ENCODE results near the gene SMARCAL1.

Gene SMARCAL1

DNA sequence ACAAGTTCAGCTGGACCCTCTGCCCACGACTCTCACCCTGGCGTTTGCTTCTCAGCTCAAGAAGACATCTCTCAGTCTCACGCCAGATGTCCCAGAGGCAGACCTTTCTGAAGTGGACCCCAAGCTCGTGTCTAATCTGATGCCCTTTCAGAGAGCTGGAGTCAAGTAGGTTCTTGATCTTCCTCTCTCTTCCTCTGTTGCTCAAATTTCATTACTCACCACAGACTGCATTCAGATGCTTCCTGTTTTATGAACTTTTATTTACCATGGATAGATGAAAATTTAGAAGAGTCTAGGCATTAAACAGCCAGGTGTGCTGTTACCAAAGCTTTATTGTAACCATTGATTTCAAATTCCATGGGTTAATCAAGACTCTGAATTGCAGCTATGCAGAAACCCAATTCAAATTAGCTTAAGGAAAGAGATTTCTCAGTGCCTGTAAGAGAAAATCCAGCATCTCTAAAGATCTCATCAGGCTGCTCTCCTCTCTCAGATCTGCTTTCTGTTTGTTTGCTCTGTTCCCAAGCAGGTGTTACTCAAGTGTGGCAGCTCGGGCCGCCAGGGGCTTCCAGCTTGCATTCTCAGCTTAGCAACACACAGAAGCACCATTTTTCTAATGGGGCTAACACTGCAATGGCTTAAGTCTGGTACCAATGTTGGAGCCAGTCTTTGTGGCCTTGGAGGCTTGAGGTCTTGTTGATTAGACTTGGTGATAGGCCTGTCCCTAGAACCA is 16.5 kb downstream of the SMARCAL1 start:
- no peak for DNase-seq

DNA sequence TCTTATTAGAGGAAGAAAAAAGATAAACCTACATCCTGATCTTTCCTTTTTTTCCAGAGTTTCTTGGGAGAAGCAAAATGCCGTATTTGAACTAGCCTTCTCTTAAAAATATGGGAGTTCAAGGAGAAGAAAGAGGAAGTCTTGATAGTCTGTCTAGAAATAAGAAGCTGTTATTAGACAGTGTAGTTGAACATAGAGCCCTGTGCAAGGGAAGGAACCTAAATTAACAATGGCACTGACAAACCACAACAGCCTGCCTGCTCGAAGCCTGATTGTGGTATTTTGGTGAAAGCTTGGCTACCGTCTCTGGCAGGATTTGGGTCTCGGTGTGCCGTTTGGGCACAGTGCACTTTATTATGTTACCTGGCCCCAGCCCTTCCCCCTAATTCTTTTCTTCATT is 17.1 kb downstream of the SMARCAL1 start:
- DNase-seq = no peak

DNA sequence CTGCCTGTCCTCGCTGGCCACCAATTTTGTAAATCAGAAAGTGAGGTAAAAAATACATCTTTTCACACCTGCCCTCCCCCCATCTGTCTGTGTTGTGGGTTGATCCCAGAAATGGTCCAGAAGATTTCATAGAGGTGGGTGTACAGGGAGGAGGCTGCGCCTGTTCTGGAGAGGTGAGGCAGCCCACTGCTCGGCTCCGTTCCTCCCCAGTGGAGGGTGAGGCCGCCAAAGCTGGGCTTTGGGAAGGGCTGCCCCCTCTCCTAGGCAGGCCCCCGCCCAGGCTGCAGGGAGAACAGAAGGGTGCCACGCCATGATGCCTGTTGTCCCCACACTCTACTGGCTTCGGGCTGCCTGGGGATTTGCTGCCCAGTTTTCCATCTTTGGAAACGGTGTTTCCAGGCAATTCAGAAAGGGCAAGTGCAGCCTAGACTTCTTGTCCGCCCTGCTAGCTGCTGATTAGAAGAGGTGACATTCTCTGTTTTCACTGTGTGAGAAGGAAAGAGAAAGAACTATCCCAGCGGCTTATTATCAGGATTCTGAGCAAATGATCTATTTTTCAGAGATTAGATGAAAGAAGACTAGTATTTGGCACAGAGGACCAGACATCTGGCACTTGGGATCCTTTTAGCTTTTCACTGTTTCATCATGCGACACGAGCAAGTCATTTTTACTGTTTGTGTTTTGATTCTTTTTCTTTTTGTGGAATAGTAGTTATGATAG is 18.7 kb downstream of the SMARCAL1 start:
- DNase-seq = no peak

DNA sequence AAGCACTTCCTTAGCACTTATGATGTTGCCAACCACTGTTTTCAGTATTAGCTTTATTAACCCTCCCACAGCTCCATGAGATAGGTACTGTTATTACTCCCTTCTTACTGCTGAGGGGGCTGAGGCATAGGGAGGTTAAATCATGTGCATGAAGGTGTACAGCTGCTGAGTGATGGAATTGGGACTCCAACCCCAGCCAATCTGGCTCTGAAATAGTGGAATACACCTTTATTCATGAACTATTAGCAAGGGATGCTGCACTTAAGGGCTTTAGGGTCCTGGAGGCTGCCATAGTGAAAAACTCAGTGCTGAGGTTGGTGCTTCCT is 19.2 kb downstream of the SMARCAL1 start:
- DNase-seq = no peak

DNA sequence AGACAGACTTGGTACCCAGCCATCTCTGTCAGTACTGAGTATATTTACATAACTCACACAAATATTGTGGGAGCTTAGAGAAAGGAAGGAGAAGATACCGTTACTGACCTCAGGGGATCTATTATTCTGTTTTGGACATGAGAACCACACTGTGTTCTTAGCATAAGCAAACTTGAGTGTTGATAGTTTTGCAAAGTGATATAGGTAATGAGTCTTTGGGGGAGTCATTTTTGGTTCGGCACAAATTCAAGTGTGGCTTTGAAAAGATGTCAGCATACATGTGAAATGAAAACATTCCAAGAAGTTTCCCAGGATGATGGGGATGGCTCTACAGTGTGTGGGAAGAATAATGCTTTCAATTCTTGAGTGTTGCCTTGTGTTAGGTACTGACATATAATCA is 24.1 kb downstream of the SMARCAL1 start:
- no peak for DNase-seq

DNA sequence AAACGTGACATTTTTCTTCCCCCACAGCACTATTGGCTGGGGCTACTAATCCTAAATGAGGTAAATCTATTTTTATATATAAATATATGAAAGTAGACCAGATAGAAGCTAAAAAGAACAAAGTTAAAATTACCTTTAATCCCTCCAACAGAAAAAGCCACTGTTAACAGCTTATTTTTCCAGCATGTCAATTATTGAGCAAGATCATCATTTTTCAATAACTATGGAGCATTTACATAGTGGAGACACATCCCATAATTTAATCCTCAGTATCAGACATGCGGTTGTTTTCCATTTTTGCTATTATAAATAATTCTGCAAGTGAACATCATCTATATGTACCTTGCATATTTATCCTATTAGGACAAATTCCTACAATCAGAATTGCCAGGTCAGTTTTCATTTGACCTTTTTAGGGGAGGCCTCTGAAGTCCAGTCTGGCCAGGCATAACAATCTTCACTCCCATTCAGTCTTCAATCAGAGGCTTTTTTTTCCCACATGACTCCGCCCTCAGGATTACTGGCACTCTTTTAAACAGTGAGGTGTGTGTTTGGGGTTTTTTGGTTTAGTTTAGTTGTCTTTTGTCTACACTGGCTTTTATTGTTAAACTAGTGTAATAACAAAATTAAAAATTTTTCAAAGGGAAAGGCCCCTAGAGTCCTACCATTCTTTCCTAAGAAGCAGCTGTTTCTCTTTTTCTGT is 29.2 kb downstream of the SMARCAL1 start:
- no peak for DNase-seq

DNA sequence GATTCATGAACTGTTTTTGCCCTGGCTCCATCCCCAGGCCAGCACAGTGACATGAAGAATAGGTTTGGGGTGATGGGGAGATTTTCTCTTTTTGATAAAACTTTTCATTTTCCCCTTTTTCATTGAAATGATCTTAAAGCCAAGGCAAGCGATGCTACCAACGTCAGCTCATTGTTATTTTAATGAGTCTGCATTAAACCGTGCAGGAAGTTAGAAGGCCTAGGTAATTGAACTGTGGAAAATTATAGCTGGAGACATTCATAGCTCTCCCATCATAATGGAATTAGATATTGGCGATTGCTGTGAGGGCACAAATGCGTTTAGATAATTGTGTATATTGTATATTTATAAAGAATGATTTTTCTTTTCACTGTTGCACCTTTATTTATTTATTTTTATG is 33.2 kb downstream of the SMARCAL1 start:
- DNase-seq = no peak

DNA sequence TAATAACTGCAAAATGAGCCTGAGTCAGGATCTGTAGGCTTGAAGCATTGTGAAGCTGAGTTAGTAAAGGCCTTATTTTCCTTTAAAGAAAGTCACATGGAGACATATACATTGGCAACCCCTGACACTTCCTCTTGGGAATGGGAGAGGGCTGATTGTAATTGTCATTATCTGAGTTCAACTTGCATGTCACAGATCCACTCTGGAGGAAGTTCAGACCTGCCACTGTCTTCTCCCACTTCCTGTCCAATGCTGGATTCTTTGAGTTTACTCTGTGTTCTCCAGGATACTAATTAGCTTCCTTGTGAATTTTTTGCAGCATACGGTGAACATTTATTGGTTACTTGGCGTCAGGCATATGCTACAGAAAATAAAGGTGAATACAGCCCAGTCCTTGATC is 34.1 kb downstream of the SMARCAL1 start:
- DNase-seq = no peak

DNA sequence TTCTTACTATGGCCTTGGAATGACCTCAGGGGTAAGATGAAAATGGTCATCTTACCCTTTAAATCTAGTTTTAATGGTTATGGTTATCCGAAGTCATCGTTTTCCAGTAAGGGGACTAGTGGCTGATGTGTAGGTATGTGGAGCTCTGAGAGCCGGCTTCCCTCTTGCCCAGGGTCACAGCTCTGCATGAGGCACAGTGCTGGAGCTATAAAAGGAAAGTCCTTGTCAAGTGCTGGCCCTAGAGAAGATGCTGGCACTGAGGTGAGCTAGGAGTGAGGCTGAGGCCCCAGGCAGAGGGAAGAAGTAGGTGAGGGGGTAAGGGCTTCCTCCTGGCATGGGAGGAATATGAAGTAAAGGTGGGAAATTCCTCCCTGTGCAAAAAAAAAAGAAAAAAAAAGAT is 35.0 kb downstream of the SMARCAL1 start:
- DNase-seq = no peak

DNA sequence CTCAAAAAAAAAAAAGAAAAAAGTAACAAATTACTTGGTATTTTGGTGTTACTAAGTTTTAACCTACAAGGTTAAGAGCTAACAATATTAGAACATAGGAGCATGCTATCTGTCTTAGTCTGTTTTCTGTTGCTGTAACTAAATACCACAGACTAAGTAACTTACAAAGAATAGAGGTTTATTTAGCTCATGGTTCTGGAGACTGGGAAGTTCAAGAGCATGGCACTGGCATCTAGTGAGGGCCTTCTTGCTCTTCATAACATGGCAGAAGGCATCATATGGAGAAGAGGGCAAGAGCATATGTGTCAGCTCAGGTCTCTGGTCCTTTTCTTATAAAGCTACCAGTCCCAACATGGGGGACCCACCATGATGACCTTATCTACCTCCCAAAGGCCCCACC is 36.5 kb downstream of the SMARCAL1 start:
- DNase-seq = no peak

DNA sequence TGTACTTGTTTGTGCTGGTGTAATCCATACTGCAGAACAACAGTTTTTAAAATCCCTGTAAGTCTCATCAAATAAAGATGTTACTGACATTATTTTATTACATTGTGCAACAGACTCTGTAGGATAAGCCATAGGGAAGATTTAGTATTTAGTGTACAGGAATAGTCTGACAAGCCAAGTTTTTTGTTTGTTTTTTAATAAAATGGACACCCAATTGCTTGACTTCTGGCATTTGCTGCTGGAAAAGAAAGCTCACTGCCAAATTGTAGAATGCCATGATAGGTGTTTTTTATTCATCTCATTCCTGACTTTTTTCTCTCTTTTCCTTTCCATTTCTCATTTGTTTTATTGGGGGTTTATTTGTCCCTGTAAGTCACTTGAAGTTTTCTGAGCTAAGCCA is 38.1 kb downstream of the SMARCAL1 start:
- no peak for DNase-seq

DNA sequence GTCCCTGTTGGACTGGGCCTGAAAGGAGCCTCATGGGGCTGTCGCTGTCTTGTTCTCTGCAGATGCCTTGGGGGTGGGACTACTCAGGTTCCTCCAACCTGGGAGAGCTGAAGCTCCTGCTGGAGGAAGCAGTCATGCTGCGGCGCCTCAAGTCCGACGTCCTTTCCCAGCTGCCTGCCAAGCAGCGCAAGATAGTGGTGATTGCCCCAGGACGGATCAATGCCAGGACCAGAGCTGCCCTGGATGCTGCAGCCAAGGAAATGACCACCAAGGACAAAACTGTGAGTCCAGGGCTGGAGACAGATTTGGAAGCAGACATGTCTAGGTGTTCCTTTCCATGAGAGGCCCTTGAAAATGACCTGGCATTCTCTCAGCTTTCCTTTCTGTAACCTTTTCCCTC is 38.5 kb downstream of the SMARCAL1 start:
- DNase-seq = no peak

DNA sequence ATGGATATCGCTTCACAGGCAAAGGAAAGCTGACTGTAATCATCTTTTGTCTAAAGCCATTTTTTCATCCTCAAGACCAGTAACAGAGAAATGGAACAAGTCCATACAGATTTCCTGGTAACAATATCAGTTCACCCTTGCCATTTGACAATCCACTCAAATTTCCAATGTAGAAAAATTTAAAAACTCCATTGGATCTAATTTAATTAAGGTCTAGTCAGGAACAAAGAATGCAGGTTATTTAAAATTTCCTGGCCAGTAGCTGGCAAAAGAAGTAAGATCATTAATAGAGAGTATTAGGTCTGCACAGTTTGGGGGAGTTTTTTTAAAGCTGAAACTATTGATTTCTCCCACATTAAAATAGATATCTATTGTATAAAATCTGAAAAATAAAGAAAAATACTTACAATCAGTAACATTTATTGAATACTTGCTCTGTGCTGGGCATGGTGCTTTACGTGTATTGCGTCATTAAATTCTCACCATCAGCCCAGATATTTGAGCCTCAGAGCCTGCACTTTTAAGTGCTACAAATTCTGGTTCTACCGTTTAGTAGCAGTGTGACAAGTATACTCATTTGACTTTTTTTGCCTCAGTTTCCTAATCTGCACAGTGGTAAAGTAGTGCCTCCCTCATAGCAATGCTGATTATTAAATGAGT is 41.8 kb downstream of the SMARCAL1 start:
- DNase-seq = no peak

DNA sequence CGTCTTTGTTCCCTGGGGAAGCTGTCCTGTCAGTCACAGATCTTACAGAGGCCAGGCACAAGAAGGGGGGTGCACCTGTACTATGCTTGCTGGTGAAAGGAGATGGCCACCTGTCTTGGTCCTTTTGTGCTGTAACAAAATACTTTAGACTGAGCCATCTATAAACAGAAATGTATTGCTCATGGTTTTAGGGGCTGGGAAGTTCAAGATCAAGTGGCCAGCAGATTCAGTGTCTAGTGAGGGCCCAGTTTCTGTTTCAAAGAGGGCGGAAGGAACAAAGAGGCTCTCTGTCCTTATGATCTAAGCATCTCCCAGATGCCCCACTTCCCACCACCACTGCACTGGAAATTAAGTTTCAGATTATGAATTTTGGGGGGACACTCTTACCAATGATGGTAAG is 50.9 kb downstream of the SMARCAL1 start:
- no peak for DNase-seq

DNA sequence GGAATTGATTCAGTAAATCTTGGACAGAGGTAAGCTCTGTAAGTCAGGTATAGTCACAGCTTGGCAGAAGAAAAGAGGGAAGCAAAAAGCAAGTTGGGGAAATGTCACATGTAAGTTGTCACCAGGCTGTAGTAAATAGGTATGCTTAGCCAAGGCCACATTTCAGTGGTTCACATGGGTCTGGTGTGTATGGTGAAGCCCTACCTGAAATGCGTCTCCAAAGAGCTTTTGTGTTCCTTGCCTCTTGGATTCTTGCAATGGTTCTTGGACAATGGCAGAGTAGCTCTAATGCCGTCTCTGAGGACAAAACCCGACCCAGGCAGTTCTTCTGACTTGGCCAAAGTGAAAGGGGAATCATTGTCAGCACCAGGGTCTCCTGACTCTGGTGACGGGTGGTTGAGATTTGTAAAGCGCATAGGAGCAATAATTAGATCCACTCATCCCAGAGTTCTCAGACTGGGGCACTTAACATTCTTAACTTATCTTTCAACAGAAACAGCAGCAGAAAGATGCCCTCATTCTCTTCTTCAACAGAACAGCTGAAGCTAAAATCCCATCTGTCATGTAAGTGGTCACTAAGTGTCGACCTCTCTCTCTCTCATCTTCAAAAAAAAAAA is 51.9 kb downstream of the SMARCAL1 start:
- DNase-seq = no peak

DNA sequence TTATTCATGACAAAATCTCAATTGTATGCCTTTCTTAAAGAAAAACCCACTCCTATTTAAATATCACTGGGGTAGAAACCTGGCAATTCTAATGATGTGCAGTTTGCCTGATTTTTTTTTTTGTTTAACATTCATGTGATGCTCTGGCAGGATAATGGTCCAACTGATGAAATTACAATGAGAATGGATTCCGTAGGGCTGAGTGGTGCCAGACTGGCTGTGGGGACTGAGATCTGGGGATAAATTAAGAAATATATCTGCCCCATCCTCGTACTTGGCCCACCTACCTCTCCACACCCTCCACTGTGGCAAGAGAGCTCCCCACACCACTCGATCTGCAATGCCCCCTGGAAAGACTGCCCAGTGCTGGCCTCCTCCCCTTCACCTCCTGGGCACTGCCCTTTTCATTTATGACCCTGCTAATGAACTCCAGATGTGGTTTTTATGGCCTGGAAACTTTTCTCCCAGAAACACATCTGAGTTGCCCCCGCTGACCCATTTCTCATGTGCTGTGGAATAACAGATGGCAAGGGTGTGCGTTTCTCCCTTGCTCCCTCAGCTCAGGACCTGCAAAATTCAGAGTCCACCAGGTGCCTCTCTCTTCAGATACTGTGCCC is 53.4 kb downstream of the SMARCAL1 start:
- DNase-seq = no peak

DNA sequence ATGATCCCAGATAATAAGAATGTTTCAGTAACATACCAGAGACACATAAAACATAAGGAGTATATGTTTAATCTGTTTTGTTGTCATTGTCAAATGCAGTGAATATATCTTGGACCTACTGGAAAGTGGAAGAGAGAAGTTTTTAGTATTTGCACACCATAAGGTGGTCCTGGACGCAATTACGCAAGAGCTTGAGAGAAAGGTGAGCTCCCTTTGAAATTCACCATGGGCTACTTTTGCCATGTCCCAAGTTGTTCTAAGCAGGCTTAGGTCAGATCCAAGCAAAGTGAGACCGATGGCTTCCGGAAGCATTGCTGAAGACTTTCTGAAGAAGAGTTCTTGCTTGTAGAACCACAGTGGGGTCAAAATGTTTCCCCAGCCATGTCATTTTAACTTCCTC is 55.6 kb downstream of the SMARCAL1 start:
- DNase-seq = no peak

DNA sequence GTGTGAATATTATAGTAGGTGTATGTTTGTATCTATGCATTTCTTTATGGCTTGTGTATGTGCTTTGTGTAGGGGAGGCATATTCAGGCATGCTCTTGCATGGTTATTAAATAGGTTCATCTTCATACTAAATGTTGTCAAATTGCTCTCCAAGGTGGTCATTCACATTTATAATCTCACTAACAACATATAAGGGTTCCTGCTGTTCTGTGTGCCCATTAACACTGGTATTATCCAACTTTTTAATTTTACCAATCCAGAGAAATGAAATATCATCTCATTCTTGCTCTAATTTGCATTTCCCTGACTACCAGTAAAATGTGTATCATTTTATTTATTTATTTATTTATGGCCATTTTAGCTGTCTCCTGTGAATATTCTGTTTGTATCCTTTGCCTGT is 57.4 kb downstream of the SMARCAL1 start:
- no peak for DNase-seq

DNA sequence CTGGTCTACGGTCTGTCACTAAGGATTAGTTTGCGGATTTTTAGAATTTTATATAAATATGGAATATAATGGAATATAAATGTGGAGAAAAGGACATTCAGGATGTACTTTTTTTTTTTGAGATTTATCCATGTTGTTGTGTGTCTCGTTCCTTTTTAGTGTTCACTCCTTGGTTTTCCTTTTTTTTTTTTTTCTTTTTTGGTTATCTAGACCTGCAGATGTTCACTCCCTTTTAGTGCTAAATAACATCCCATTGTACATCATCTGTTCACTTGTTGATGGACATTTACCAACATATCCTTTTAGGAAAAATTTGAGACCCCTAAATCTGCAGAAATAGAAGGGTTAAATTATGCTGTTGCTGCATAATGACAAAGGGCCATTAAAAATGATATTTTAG is 60.9 kb downstream of the SMARCAL1 start:
- DNase-seq = no peak

DNA sequence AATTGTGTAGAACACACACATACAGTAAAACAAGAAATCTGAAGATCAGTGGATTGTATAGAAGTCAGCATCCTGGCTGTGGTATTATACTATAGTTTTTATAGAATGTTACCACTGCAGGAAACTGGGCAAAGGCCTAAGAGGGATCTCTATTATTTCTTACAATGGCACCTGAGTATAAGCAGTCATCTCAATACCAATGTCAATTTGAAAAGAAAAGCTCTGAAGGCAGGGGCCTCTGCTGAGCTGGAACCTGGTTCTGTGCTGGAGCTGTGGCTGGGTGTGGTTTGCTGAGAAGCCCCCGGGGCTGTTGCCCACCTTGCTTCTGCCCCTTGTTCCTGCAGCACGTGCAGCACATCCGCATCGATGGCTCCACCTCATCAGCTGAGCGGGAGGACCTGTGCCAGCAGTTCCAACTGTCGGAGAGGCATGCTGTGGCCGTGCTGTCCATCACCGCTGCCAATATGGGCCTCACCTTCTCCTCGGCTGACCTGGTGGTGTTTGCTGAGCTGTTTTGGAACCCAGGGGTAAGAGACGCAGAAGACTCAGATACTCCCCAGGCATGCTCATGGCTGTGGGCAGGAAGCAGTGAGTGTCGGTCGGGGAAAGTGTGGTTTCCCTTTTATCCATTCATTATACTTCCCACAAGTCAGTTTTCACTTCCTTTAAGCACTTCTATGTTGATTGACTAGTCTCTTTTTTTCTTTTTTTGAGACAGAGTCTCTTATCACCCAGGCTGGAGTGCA is 62.8 kb downstream of the SMARCAL1 start:
- no peak for DNase-seq

DNA sequence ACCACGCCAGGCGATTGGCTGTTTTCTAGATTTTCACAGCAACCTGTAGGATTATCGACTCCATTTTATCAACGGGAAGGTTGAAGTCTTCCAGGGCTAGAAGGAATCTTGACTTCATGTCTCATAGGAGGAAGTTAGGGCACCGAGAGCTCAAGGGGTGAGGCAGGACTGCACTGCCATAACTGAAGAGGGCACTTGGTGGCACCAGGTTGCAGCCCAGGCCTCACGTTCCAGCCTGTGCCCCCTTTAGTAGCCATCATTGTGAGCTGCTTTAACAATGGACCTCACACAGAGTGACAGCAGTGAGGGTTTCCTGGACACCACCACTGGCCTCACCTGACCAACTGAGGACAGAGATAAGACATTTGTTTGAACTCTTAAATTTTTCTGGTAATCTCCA is 63.5 kb downstream of the SMARCAL1 start:
- DNase-seq = no peak
